Measurements from ENCODE around the gene ZNF445.

Gene ZNF445

DNA sequence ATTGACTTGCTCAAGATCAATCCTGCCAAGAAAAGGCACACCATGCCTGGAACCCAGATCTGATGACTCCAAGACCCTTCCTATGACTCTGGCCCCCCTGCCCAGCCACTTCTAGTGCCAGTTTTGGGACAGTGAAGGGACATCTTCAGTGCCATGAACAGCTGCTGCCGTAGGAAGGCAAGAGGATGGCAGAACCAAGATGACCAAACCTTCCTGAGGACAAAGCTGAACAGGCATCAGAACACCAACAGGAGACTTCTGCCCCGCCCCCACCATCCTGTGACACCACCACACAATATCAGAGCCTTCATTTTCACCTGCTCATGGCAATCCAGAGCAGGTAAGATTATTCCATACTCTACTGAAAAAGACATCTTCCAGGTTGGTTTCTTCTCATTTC is 33.0 kb downstream of the ZNF445 start:
- H3K36me3 ChIP-seq: peaks cover 31 to 76% (median 57%) of the 10 kb centered on the region in 3 donors
- H3K4me1 ChIP-seq: peaks cover 0 to 19% (median 9%) of the 10 kb centered on the region in 4 donors
- no peak for DNase-seq
- H3K4me3 ChIP-seq: no peak overlapping the region
- no peaks in the 10 kb centered on the region for H3K27me3 ChIP-seq
- intact Hi-C loops (cut with DNase I; ENCODE audit: low total_unique reads): loop anchor here (10.0 kb wide), 1 partner anchor 110 kb away; the partner anchor contains the start of gene TCAIM
- no peaks in the 10 kb centered on the region for H3K9me3 ChIP-seq
- H3K27ac ChIP-seq: no peak overlapping the region
- TF ChIP-seq, protein P1, sequence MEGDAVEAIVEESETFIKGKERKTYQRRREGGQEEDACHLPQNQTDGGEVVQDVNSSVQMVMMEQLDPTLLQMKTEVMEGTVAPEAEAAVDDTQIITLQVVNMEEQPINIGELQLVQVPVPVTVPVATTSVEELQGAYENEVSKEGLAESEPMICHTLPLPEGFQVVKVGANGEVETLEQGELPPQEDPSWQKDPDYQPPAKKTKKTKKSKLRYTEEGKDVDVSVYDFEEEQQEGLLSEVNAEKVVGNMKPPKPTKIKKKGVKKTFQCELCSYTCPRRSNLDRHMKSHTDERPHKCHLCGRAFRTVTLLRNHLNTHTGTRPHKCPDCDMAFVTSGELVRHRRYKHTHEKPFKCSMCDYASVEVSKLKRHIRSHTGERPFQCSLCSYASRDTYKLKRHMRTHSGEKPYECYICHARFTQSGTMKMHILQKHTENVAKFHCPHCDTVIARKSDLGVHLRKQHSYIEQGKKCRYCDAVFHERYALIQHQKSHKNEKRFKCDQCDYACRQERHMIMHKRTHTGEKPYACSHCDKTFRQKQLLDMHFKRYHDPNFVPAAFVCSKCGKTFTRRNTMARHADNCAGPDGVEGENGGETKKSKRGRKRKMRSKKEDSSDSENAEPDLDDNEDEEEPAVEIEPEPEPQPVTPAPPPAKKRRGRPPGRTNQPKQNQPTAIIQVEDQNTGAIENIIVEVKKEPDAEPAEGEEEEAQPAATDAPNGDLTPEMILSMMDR (IDR thresholded peaks at IDR 0.05): no peak

DNA sequence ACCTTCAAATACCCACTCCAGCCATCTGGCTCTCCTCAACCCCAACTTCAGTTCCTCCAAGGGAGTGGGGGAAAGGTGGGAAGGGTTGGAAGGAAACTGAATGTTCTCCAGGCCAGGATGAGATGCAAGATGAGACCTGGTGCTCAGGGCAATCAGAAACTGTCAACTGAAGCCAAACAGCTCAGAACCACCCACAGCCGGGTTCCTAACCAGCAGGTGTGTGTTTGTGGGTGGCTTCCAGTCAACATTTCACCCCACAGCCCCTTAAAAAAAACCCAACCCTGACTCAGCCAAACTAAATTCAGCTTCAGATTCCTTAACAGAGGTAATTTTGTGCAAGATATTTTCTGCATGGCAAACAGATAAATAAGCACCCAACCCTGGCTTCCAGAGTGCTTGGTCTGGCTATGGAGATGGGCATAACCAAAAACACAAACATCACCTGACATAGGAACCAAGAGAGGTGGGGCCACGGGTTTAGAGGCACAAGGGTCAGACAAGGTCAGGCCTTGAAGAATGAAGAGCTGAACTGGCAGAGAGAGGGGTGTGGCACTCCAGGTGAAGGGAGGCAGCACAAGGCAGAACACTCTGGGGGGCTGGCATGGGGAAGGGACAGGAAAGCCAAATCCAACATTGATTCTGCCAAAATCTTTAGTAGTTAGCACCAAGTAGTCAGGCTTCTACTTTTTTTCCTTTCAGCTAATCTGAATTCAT is 34.7 kb downstream of the ZNF445 start:
- Histone ChIP-seq H3K4me3 (no peak overlapping the region), H3K27me3 (no peaks in the 10 kb centered on the region), H3K36me3 (peaks cover 14 to 59% (median 41%) of the 10 kb centered on the region in 3 donors), H3K9me3 (no peaks in the 10 kb centered on the region), H3K4me1 (peaks cover 0 to 25% (median 11%) of the 10 kb centered on the region in 4 donors), H3K27ac (no peak overlapping the region)
- DNase-seq: no peak
- TF ChIP-seq, protein P1 (IDR thresholded peaks at IDR 0.05): no peak
- intact Hi-C loops (cut with DNase I; ENCODE audit: low total_unique reads): loop anchor here (10.0 kb wide), 1 partner anchor 108 kb away; the partner anchor contains the start of gene TCAIM

DNA sequence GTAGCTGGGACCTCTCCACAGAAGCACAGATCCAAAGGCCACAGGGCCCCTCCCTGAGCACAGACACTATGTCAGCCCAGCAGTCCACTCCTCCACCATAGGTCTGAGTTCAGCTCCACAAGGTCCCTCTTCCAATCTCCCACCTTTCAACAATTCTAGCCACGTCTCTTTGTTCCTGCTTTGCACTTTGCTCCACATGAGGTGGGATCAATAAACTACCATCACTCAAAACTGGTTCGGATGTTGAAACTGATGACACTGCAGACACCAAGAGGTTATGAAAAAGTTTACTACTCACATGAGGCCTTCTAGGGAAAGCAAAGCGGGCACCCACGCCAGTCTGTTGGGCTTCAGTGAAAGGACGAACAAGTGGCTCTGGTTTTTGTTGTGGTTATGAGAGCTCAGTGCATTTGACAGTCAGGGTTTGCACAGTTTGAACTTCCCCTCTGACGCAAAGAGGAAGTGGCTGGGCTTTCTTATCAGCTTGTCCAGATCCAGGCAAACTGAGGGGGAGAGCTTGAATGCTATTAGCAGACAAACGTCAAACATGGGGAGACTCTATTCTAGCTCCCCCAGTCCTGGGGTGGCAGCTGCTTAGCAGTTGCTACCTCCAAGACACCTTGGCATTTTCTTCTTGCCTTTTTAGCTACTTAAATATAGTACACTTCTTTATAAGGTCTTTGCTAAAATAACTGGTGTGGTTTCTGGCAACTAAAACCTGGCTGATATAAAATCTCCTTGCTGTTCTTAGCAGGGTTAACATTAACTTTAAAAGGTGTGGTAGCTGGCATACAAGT is 37.8 kb downstream of the ZNF445 start:
- Histone ChIP-seq H3K4me1 (peaks cover 0 to 25% (median 11%) of the 10 kb centered on the region in 4 donors), H3K36me3 (peaks cover 0 to 29% (median 13%) of the 10 kb centered on the region in 3 donors), H3K9me3 (no peaks in the 10 kb centered on the region), H3K4me3 (peak overlapping the region; percentile 35 to 39), H3K27me3 (no peaks in the 10 kb centered on the region), H3K27ac (peak overlapping the region; percentile 88 to 91)
- intact Hi-C loops (cut with DNase I; ENCODE audit: low total_unique reads): loop anchor here (10.0 kb wide), 1 partner anchor 105 kb away; the partner anchor contains the start of gene TCAIM
- TF ChIP-seq, protein P1 (IDR thresholded peaks at IDR 0.05): no peak
- DNase-seq: peak; percentile 81 to 89

DNA sequence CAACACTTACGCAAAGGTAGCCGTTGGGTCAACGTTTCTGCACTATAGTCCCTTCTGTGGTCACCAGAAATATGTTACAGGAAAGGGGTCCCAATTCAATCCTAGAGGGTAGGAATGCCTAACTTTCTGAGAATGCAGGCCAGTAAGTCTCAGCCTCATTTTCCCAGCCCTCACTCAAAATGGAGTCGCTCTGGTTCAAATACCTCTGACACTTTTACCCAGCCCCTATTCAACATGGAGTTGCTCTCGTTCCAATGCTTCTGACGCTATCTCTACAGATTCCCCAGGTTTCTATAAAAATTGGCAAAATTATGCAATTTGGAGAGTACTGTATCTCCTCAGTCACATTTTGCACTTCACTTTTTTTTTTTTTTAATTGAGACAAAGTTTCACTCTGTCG is 39.7 kb downstream of the ZNF445 start:
- no peaks in the 10 kb centered on the region for H3K27me3 ChIP-seq
- peaks cover 0 to 12% (median 7%) of the 10 kb centered on the region in 3 donors for H3K36me3 ChIP-seq
- no peaks in the 10 kb centered on the region for H3K9me3 ChIP-seq
- intact Hi-C loops (cut with DNase I; ENCODE audit: low total_unique reads): no loop called here
- H3K27ac ChIP-seq: no peak overlapping the region
- peaks cover 0 to 25% (median 11%) of the 10 kb centered on the region in 4 donors for H3K4me1 ChIP-seq
- DNase-seq: no peak
- TF ChIP-seq, protein P1 (IDR thresholded peaks at IDR 0.05): no peak
- no peak overlapping the region for H3K4me3 ChIP-seq

GRCh38 chr3:44436181-44436580 is 41.3 kb downstream of the ZNF445 start:
- Histone ChIP-seq H3K27me3 (no peaks in the 10 kb centered on the region), H3K27ac (no peak overlapping the region), H3K9me3 (no peaks in the 10 kb centered on the region), H3K4me3 (no peak overlapping the region), H3K36me3 (no peaks in the 10 kb centered on the region), H3K4me1 (peaks cover 0 to 22% (median 11%) of the 10 kb centered on the region in 4 donors)
- TF ChIP-seq, protein P1 (IDR thresholded peaks at IDR 0.05): no peak
- DNase-seq: peak in 1 of 2 donors; percentile 35
- intact Hi-C loops (cut with DNase I; ENCODE audit: low total_unique reads): no loop called here

Data from tibial artery (tissue), 4 donors.